IMR-90 (cell line): Measurements from ENCODE around the gene ELK3. TPM values are rescaled to one million over a fixed set of nuclear protein-coding genes. Genes with fewer than 3 reads are reported as not detected.

ENCODE experiments used
- ATAC-seq: fragments of 200-7000 bp; cut with Tn5 transposase; 2 replicates; pipeline ENCODE4 v1.9.1; 2020; ENCODE audit warnings: low read depth, mild to moderate bottlenecking, moderate library complexity
- BruUV-seq: library from RNA; stranded (reverse); fragments of 400-500 nt; replicated peaks from 2 replicates; lab custom pipeline; 2021; lab: Mats Ljungman, UMichigan
- CTCF ChIA-PET: fragments of 300-600 bp; formaldehyde crosslinking; extraction: SDS; loops from one replicate; lab custom pipeline; 2021; ENCODE audit warnings: antibody characterized with exemption; lab: Yijun Ruan, JAX
- POLR2A ChIA-PET: fragments of 300-600 bp; sonication (Branson Sonifier 250); formaldehyde crosslinking; loops from one replicate; lab custom pipeline; 2022; ENCODE audit warnings: antibody characterized with exemption; ENCODE audit not compliant: unreplicated experiment; lab: Charles Lee
- DNase-seq: peaks from one replicate; pipeline ENCODE4 v3.0.0; 2013
- H2AFZ ChIP-seq: replicated peaks from 2 replicates; pipeline ENCODE3; 2013; ENCODE audit warnings: low read length, mild to moderate bottlenecking; ENCODE audit not compliant: poor library complexity
- H2AK5ac ChIP-seq: 2 replicates; pipeline ENCODE4 v1.6.1; 2013; ENCODE audit warnings: low read depth, low read length, inconsistent platforms
- H2AK9ac ChIP-seq: replicated peaks from 2 replicates; pipeline ENCODE3; 2013; ENCODE audit warnings: mild to moderate bottlenecking, low read depth, low read length, moderate library complexity; ENCODE audit not compliant: poor library complexity
- H2BK120ac ChIP-seq: 2 replicates; pipeline ENCODE4 v1.6.1; 2013; ENCODE audit warnings: low read depth, low read length, inconsistent platforms
- H2BK15ac ChIP-seq: 3 replicates; pipeline ENCODE4 v1.6.1; 2013; ENCODE audit warnings: low read depth, low read length, inconsistent platforms
- H2BK20ac ChIP-seq: 2 replicates; pipeline ENCODE4 v1.6.1; 2013; ENCODE audit warnings: low read depth, mild to moderate bottlenecking, inconsistent platforms, low read length, moderate library complexity
- H2BK5ac ChIP-seq: 2 replicates; pipeline ENCODE4 v1.6.1; 2013; ENCODE audit warnings: mild to moderate bottlenecking, low read depth, low read length, inconsistent platforms; ENCODE audit not compliant: poor library complexity, severe bottlenecking
- H3K14ac ChIP-seq: replicated peaks from 2 replicates; pipeline ENCODE4 v1.6.1; 2013; ENCODE audit warnings: low read depth, low read length, inconsistent platforms
- H3K18ac ChIP-seq: 2 replicates; pipeline ENCODE4 v1.6.1; 2013; ENCODE audit warnings: low read depth, low read length, control low read depth
- H3K23ac ChIP-seq: 2 replicates; pipeline ENCODE4 v1.6.1; 2013; ENCODE audit warnings: low read depth, low read length, inconsistent platforms
- H3K27ac ChIP-seq: 2 replicates; pipeline ENCODE4 v1.5.1; 2013; ENCODE audit warnings: mild to moderate bottlenecking, control low read depth, low read length; ENCODE audit not compliant: insufficient read depth
- H3K27me3 ChIP-seq: 2 replicates; pipeline ENCODE4 v1.6.1; 2013; ENCODE audit warnings: low read length; ENCODE audit not compliant: control insufficient read depth, insufficient read depth
- H3K36me3 ChIP-seq: 2 replicates; pipeline ENCODE4 v1.6.1; 2013; ENCODE audit warnings: low read length, mixed read lengths; ENCODE audit not compliant: control insufficient read depth, insufficient read depth
- H3K4ac ChIP-seq: 2 replicates; pipeline ENCODE4 v1.6.1; 2013; ENCODE audit warnings: low read depth, low read length, inconsistent platforms
- H3K4me1 ChIP-seq: 2 replicates; pipeline ENCODE4 v1.6.1; 2013; ENCODE audit warnings: low read length, mixed read lengths; ENCODE audit not compliant: control insufficient read depth, insufficient read depth
- H3K4me2 ChIP-seq: 2 replicates; pipeline ENCODE4 v1.6.1; 2013; ENCODE audit warnings: low read depth, mild to moderate bottlenecking, control low read depth, low read length, moderate library complexity
- H3K4me3 ChIP-seq: 2 replicates; pipeline ENCODE4 v1.5.1; 2013; ENCODE audit warnings: low read depth, mild to moderate bottlenecking, control low read depth, low read length, moderate library complexity; ENCODE audit not compliant: insufficient read depth
- H3K56ac ChIP-seq: 2 replicates; pipeline ENCODE4 v1.6.1; 2013; ENCODE audit warnings: low read length, inconsistent platforms; ENCODE audit not compliant: insufficient read depth; ENCODE audit errors: extremely low read depth
- H3K79me1 ChIP-seq, 2 experiments: 2 replicates each; pipeline ENCODE4 v1.6.1; 2013; ENCODE audit warnings: low read length in 2 of 2, inconsistent platforms in 1 of 2, low read depth in 1 of 2
- H3K9ac ChIP-seq: 2 replicates; pipeline ENCODE4 v1.6.1; 2013; ENCODE audit warnings: low read depth, low read length, control low read depth
- H3K9me1 ChIP-seq: 2 replicates; pipeline ENCODE4 v1.6.1; 2013; ENCODE audit warnings: low read length, inconsistent platforms; ENCODE audit not compliant: insufficient read depth
- H3K9me3 ChIP-seq: 2 replicates; pipeline ENCODE4 v1.6.1; 2013; ENCODE audit warnings: low read length; ENCODE audit not compliant: control insufficient read depth, insufficient read depth
- H4K20me1 ChIP-seq: 2 replicates; pipeline ENCODE4 v1.6.1; 2013; ENCODE audit warnings: low read length, inconsistent platforms; ENCODE audit not compliant: insufficient read depth
- H4K5ac ChIP-seq: 2 replicates; pipeline ENCODE4 v1.6.1; 2013; ENCODE audit warnings: mild to moderate bottlenecking, low read depth, low read length, control low read depth
- H4K8ac ChIP-seq, 2 experiments: 2 replicates each; pipeline ENCODE4 v1.6.1; 2013; ENCODE audit warnings: low read depth in 2 of 2, low read length in 2 of 2, control low read depth in 1 of 2, inconsistent platforms in 1 of 2
- H4K91ac ChIP-seq: 2 replicates; pipeline ENCODE4 v1.6.1; 2013; ENCODE audit warnings: low read depth, low read length, inconsistent platforms; ENCODE audit not compliant: insufficient read depth
- BHLHE40 ChIP-seq: fragments of 150-350 bp; IDR thresholded peaks from 2 replicates; pipeline ENCODE4 v1.6.1; 2016; ENCODE audit warnings: mild to moderate bottlenecking, low read depth, low read length
- CEBPB ChIP-seq: IDR thresholded peaks from 2 replicates; pipeline ENCODE4 v1.6.1; 2012; ENCODE audit warnings: low read depth, low read length, improper control_type of control experiment
- CHD1 ChIP-seq: IDR thresholded peaks from 2 replicates; pipeline ENCODE4 v1.6.1; 2012; ENCODE audit warnings: low read depth, low read length, improper control_type of control experiment
- CTCF ChIP-seq: conservative IDR thresholded peaks from 2 replicates; pipeline ENCODE4 v1.5.1; 2012; ENCODE audit warnings: mild to moderate bottlenecking, low read depth, low read length, improper control_type of control experiment
- ELK1 ChIP-seq: fragments of 150-350 bp; IDR thresholded peaks from 2 replicates; pipeline ENCODE4 v1.6.1; 2016; ENCODE audit warnings: low read depth, mild to moderate bottlenecking, low read length, moderate library complexity, borderline replicate concordance
- FOS ChIP-seq: fragments of 150-350 bp; IDR thresholded peaks from 2 replicates; pipeline ENCODE4 v1.6.1; 2016; ENCODE audit warnings: low read depth, low read length
- MAFK ChIP-seq: IDR thresholded peaks from 2 replicates; pipeline ENCODE4 v1.6.1; 2012; ENCODE audit warnings: low read depth, low read length, improper control_type of control experiment
- MAZ ChIP-seq: IDR thresholded peaks from 2 replicates; pipeline ENCODE4 v1.6.1; 2012; ENCODE audit warnings: low read depth, mild to moderate bottlenecking, low read length, improper control_type of control experiment, moderate library complexity, borderline replicate concordance
- MXI1 ChIP-seq: IDR thresholded peaks from 2 replicates; pipeline ENCODE4 v1.6.1; 2012; ENCODE audit warnings: low read depth, mild to moderate bottlenecking, low read length, moderate library complexity, borderline replicate concordance
- NFE2L2 ChIP-seq: fragments of 150-350 bp; IDR thresholded peaks from 2 replicates; pipeline ENCODE4 v1.6.1; 2016; ENCODE audit warnings: low read depth, mild to moderate bottlenecking, low read length
- POLR2A ChIP-seq: IDR thresholded peaks from 2 replicates; pipeline ENCODE4 v1.6.1; 2012; ENCODE audit warnings: mild to moderate bottlenecking, low read depth, low read length
- RAD21 ChIP-seq: IDR thresholded peaks from 2 replicates; pipeline ENCODE4 v1.6.1; 2012; ENCODE audit warnings: low read length, improper control_type of control experiment
- RCOR1 ChIP-seq: IDR thresholded peaks from 2 replicates; pipeline ENCODE4 v1.6.1; 2012; ENCODE audit warnings: mild to moderate bottlenecking, low read length, improper control_type of control experiment; ENCODE audit not compliant: insufficient replicate concordance
- RFX5 ChIP-seq: IDR thresholded peaks from 2 replicates; pipeline ENCODE4 v1.8.0; 2012; ENCODE audit warnings: low read depth, mild to moderate bottlenecking, low read length, moderate library complexity
- SMC3 ChIP-seq: fragments of 150-350 bp; IDR thresholded peaks from 2 replicates; pipeline ENCODE4 v1.6.1; 2016; ENCODE audit warnings: low read depth, mild to moderate bottlenecking, antibody characterized with exemption, low read length, moderate library complexity
- USF2 ChIP-seq: fragments of 150-350 bp; IDR thresholded peaks from 2 replicates; pipeline ENCODE4 v1.6.1; 2017; ENCODE audit warnings: mild to moderate bottlenecking, antibody characterized with exemption, low read length, low read depth
- WGBS, 2 experiments: methylation state at CpG; one replicate each; pipeline versions ENCODE4 v1.1.5 to v1.1.7; 2013; ENCODE audit warnings: missing lambda C conversion rate in 2 of 2; ENCODE audit not compliant: insufficient read length in 1 of 2; ENCODE audit errors: extremely low coverage in 2 of 2; 5-methylcytosine and 5-hydroxymethylcytosine counted together
- dilution Hi-C: fragments of 300-500 bp; cut with HindIII; formaldehyde crosslinking; loops from one replicate; pipeline ENCODE4 v1.14.3; 2018; ENCODE audit warnings: low sequenced_read_pairs; ENCODE audit not compliant: unreplicated experiment
- in situ Hi-C: fragments of 300-500 bp; cut with MboI; formaldehyde crosslinking; loops from 3 replicates; pipeline ENCODE4 v1.14.3; 2019; ENCODE audit warnings: low sequenced_read_pairs, inconsistent platforms, mixed read lengths
- intact Hi-C: fragments of 100-400 bp; cut with micrococcal nuclease; formaldehyde crosslinking; loops from 2 replicates; pipeline ENCODE4 v1.10.0; 2022
- polyA plus RNA-seq, 3 experiments: library from polyadenylated mRNA; depleted of rRNA; stranded (reverse); fragments of >200 nt; gene quantifications; 2 replicates each; pipeline ENCODE4 v1.2.3, GENCODE V29; 2012; ENCODE audit warnings: low replicate concordance in 1 of 3
- total RNA-seq: library from RNA; depleted of rRNA; stranded (reverse); fragments of >200 nt; gene quantifications from 2 replicates; pipeline ENCODE4 v1.2.3, GENCODE V29; 2012

Gene ELK3
- total and polyA plus RNA-seq, 2 of the 4 experiments (the other 2 are of a cell fraction): 14.5 to 27.5 TPM

- Histone ChIP-seq H3K9me3 (no peaks in the 10 kb centered on the region), H4K8ac (no peak overlapping the region), H3K36me3 (peaks cover 23% of the 10 kb centered on the region), H4K91ac (no peak overlapping the region), H3K4me1 (no peaks in the 10 kb centered on the region), H2AFZ (no peak overlapping the region), H3K27ac (no peak overlapping the region), H4K20me1 (peaks cover 3% of the 10 kb centered on the region), H2AK5ac (no peak overlapping the region), H3K9me1 (peaks cover 4% of the 10 kb centered on the region; the same call in 1 of the 2 replicates), H3K4ac (no peak overlapping the region), H3K27me3 (no peaks in the 10 kb centered on the region), H3K14ac (no peak overlapping the region), H3K9ac (no peak overlapping the region), H4K5ac (no peak overlapping the region), H3K56ac (no peak overlapping the region), H2BK15ac (no peak overlapping the region), H3K4me3 (no peak overlapping the region), H2AK9ac (no peak overlapping the region), H3K4me2 (no peak overlapping the region), H2BK120ac (no peak overlapping the region), H2BK20ac (no peak overlapping the region), H3K18ac (no peak overlapping the region), H2BK5ac (no peak overlapping the region), H3K23ac (no peak overlapping the region), H3K79me1 (peaks cover 2 to 22% of the 10 kb centered on the region in 2 experiments; a peak in 3 of 4 replicates)
- ATAC-seq (no peak), DNase-seq (no peak)
- BruUV-seq: no TSS peak
- dilution Hi-C loops (no loop called here), in situ Hi-C loops (no loop called here), intact Hi-C loops (no loop called here)
- no CpG with 5 or more reads among the region's 4 CpGs for WGBS, 2 experiments
- ChIA-PET POLR2A (interaction anchor here (0.6 kb wide), 1 partner anchor 92 kb away, joined by 17 read pairs; no protein-coding TSS in a partner anchor), CTCF (no interaction called here)
- no peak for TF ChIP-seq FOS
- TF ChIP-seq MXI1: no peak
- no peak for TF ChIP-seq RFX5
- TF ChIP-seq ELK1: no peak
- TF ChIP-seq CEBPB: no peak
- TF ChIP-seq POLR2A: no peak
- no peak for TF ChIP-seq USF2
- no peak for TF ChIP-seq RCOR1
- no peak for TF ChIP-seq CTCF
- no peak for TF ChIP-seq CHD1
- TF ChIP-seq MAFK: no peak
- no peak for TF ChIP-seq NFE2L2
- no peak for TF ChIP-seq MAZ
- TF ChIP-seq RAD21: no peak
- TF ChIP-seq BHLHE40: no peak
- TF ChIP-seq SMC3: no peak
These were observed 107.6 kb downstream of the ELK3 start for GRCh38 chr12:96301732-96302131.
